GM20000 (cell line): Measurements from ENCODE around the gene TRMT44.

ENCODE experiments used
- DNase-seq: peaks from one replicate; pipeline ENCODE4 v3.0.0; 2012; ENCODE audit warnings: low spot score
- CTCF ChIP-seq: IDR thresholded peaks from 2 replicates; pipeline ENCODE4 v1.5.1; 2012; ENCODE audit warnings: mild to moderate bottlenecking, control low read depth; ENCODE audit errors: extremely low read depth, missing control alignments

TRMT44 gene

DNA sequence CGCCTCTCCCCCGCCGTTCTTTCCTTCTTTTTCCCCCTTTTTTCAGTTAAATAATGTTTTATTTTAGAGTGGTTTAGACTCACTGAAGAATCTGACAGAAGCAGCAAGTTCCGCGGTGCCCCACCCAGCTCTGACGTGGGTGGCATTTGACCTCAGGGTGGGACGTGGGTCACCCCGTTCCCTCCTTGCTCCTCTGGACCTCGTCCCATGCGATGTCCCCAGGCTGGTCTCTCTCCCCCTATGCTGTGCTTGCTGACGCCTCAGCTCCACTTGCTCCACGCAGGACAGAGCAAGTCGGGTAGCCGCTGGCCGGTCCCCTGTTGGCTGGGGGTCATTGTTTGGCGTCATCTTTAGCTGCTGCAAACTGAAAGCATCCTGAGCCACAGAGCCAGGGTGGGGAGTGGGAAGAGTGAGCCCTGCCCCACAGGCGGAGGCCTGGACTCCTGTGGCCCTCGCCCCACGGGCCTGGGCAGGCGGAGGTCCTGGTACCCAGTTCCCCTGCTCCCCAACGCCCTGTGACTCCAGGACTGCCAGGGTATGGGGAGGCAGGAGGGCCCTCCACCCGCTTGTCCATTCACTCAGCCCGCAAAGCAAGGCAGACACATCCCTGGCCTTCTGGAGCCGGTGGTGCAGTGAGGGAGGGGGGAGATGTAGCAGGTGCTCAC is 30.8 kb downstream of the TRMT44 start:
- no peak for DNase-seq
- TF ChIP-seq CTCF, result no peak

DNA sequence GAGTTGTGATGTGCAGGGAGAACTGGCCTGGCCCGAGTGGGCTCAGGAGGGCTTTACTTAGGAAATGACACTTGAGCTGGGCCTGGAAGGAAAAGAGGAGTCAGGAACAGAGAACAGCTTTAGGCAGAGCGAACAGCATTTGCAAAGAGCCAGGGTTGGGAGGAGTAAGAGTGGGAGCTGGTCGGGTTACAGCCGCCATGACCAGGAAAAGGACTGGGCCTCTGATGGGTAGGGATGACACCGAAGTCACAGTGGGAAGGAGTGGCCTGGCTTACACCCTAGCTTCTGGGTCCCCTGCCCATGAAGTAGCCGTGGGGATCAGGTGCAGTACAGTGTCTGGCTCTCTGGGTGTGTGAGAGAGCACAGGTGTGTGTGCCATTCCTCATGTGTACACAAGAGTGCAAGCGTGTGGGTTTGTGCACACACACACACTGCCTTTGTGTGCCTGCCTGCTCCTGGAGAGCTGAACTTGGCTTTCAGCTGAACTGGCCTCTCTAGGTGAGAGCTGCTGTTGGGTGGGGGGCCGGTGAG is 31.6 kb downstream of the TRMT44 start:
- no peak for DNase-seq
- no peak for TF ChIP-seq CTCF

DNA sequence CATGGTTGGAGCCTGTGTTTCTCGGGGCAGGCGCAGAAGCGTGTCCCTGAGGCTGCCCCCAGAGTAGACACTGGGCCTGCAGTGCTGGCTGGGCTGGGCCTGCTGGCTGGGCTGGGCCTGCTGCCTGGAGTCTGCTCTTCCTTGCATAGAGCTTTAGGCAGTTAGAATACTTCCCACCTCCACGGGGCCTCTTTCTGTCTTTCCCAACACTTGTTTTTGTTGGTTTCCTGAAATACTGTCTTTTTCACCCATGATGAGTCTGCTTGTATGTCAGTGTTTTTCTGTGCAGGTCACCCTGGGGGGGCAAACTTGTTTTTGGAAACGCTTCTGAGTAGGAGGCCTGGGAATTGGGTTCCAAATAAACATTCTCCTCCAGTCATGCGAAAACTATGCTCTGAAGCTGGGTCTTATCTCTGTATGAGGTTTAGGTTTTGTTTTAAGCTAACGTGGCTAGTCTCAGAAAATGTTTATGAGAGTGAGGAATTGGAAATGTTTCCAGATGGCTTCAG is 32.2 kb downstream of the TRMT44 start:
- DNase-seq, result no peak
- no peak for TF ChIP-seq CTCF

GRCh38 chr4:8473198-8473919 is 32.8 kb downstream of the TRMT44 start:
- DNase-seq, result no peak
- no peak for TF ChIP-seq CTCF

- DNase-seq, result no peak
- TF ChIP-seq CTCF, result no peak
Observed at GRCh38 chr4:8473920-8474590, 33.5 kb downstream of the TRMT44 start.

- DNase-seq, result no peak
- no peak for TF ChIP-seq CTCF
Observed at GRCh38 chr4:8474856-8475255, 34.3 kb downstream of the TRMT44 start.
